Measurements from ENCODE around the gene LEPROT.

GRCh38 chr1:65429806-65430205 lies 9.3 kb downstream of the LEPROT start:
- TF ChIP-seq CTCF (IDR thresholded peaks at IDR 0.05; ENCODE audit: control extremely low read depth in 1 of 3, insufficient read depth in 1 of 3, low read depth in 1 of 3, low read length in 3 of 3) (no peak), USF2 (IDR thresholded peaks at IDR 0.05; ENCODE audit: low read length) (no peak), CEBPB (IDR thresholded peaks at IDR 0.05; ENCODE audit: low read depth, low read length) (no peak), EP300 (IDR thresholded peaks at IDR 0.05; ENCODE audit: borderline replicate concordance in 1 of 2, low read depth in 2 of 2, low read length in 2 of 2) (no peak), SIX5 (IDR thresholded peaks at IDR 0.05; ENCODE audit: low read depth, low read length) (no peak), RXRA (IDR thresholded peaks at IDR 0.05; ENCODE audit: insufficient read depth, low read depth, low read length) (no peak), EZH2 (IDR thresholded peaks at IDR 0.05; ENCODE audit: low read depth, low read length, severe bottlenecking) (no peak), NRF1 (IDR thresholded peaks at IDR 0.05; ENCODE audit: low read depth, low read length) (no peak), ZNF274 (IDR thresholded peaks at IDR 0.05; ENCODE audit: borderline replicate concordance, extremely low read depth, low read length) (no peak), CREB1 (IDR thresholded peaks at IDR 0.05) (no peak), MAX (IDR thresholded peaks at IDR 0.05) (no peak), CBX5 (IDR thresholded peaks at IDR 0.05; ENCODE audit: low read depth, low read length) (no peak), SIN3A (conservative IDR thresholded peaks at IDR 0.05 in 1 of 2, IDR thresholded peaks at IDR 0.05 in 1 of 2; ENCODE audit: low read depth in 1 of 2, low read length in 2 of 2) (no peak)

All from H1 (cell line).